IMR-90 (cell line): ENCODE data around the gene PHF21A. TPM values are rescaled to one million over a fixed set of nuclear protein-coding genes. Genes with fewer than 3 reads are reported as not detected.

ENCODE experiments used
- ATAC-seq: fragments of 200-7000 bp; cut with Tn5 transposase; 2 replicates; pipeline ENCODE4 v1.9.1; 2020; ENCODE audit warnings: low read depth, mild to moderate bottlenecking, moderate library complexity
- BruUV-seq: library from RNA; stranded (reverse); fragments of 400-500 nt; replicated peaks from 2 replicates; lab custom pipeline; 2021; lab: Mats Ljungman, UMichigan
- CTCF ChIA-PET: fragments of 300-600 bp; formaldehyde crosslinking; extraction: SDS; loops from one replicate; lab custom pipeline; 2021; ENCODE audit warnings: antibody characterized with exemption; lab: Yijun Ruan, JAX
- POLR2A ChIA-PET: fragments of 300-600 bp; sonication (Branson Sonifier 250); formaldehyde crosslinking; loops from one replicate; lab custom pipeline; 2022; ENCODE audit warnings: antibody characterized with exemption; ENCODE audit not compliant: unreplicated experiment; lab: Charles Lee
- DNase-seq: peaks from one replicate; pipeline ENCODE4 v3.0.0; 2013
- H2AFZ ChIP-seq: replicated peaks from 2 replicates; pipeline ENCODE3; 2013; ENCODE audit warnings: low read length, mild to moderate bottlenecking; ENCODE audit not compliant: poor library complexity
- H2AK5ac ChIP-seq: 2 replicates; pipeline ENCODE4 v1.6.1; 2013; ENCODE audit warnings: low read depth, low read length, inconsistent platforms
- H2AK9ac ChIP-seq: replicated peaks from 2 replicates; pipeline ENCODE3; 2013; ENCODE audit warnings: mild to moderate bottlenecking, low read depth, low read length, moderate library complexity; ENCODE audit not compliant: poor library complexity
- H2BK120ac ChIP-seq: 2 replicates; pipeline ENCODE4 v1.6.1; 2013; ENCODE audit warnings: low read depth, low read length, inconsistent platforms
- H2BK15ac ChIP-seq: 3 replicates; pipeline ENCODE4 v1.6.1; 2013; ENCODE audit warnings: low read depth, low read length, inconsistent platforms
- H2BK20ac ChIP-seq: 2 replicates; pipeline ENCODE4 v1.6.1; 2013; ENCODE audit warnings: low read depth, mild to moderate bottlenecking, inconsistent platforms, low read length, moderate library complexity
- H2BK5ac ChIP-seq: 2 replicates; pipeline ENCODE4 v1.6.1; 2013; ENCODE audit warnings: mild to moderate bottlenecking, low read depth, low read length, inconsistent platforms; ENCODE audit not compliant: poor library complexity, severe bottlenecking
- H3K14ac ChIP-seq: replicated peaks from 2 replicates; pipeline ENCODE4 v1.6.1; 2013; ENCODE audit warnings: low read depth, low read length, inconsistent platforms
- H3K18ac ChIP-seq: 2 replicates; pipeline ENCODE4 v1.6.1; 2013; ENCODE audit warnings: low read depth, low read length, control low read depth
- H3K23ac ChIP-seq: 2 replicates; pipeline ENCODE4 v1.6.1; 2013; ENCODE audit warnings: low read depth, low read length, inconsistent platforms
- H3K27ac ChIP-seq: 2 replicates; pipeline ENCODE4 v1.5.1; 2013; ENCODE audit warnings: mild to moderate bottlenecking, control low read depth, low read length; ENCODE audit not compliant: insufficient read depth
- H3K27me3 ChIP-seq: 2 replicates; pipeline ENCODE4 v1.6.1; 2013; ENCODE audit warnings: low read length; ENCODE audit not compliant: control insufficient read depth, insufficient read depth
- H3K36me3 ChIP-seq: 2 replicates; pipeline ENCODE4 v1.6.1; 2013; ENCODE audit warnings: low read length, mixed read lengths; ENCODE audit not compliant: control insufficient read depth, insufficient read depth
- H3K4ac ChIP-seq: 2 replicates; pipeline ENCODE4 v1.6.1; 2013; ENCODE audit warnings: low read depth, low read length, inconsistent platforms
- H3K4me1 ChIP-seq: 2 replicates; pipeline ENCODE4 v1.6.1; 2013; ENCODE audit warnings: low read length, mixed read lengths; ENCODE audit not compliant: control insufficient read depth, insufficient read depth
- H3K4me2 ChIP-seq: 2 replicates; pipeline ENCODE4 v1.6.1; 2013; ENCODE audit warnings: low read depth, mild to moderate bottlenecking, control low read depth, low read length, moderate library complexity
- H3K4me3 ChIP-seq: 2 replicates; pipeline ENCODE4 v1.5.1; 2013; ENCODE audit warnings: low read depth, mild to moderate bottlenecking, control low read depth, low read length, moderate library complexity; ENCODE audit not compliant: insufficient read depth
- H3K56ac ChIP-seq: 2 replicates; pipeline ENCODE4 v1.6.1; 2013; ENCODE audit warnings: low read length, inconsistent platforms; ENCODE audit not compliant: insufficient read depth; ENCODE audit errors: extremely low read depth
- H3K79me1 ChIP-seq, 2 experiments: 2 replicates each; pipeline ENCODE4 v1.6.1; 2013; ENCODE audit warnings: low read length in 2 of 2, inconsistent platforms in 1 of 2, low read depth in 1 of 2
- H3K9ac ChIP-seq: 2 replicates; pipeline ENCODE4 v1.6.1; 2013; ENCODE audit warnings: low read depth, low read length, control low read depth
- H3K9me1 ChIP-seq: 2 replicates; pipeline ENCODE4 v1.6.1; 2013; ENCODE audit warnings: low read length, inconsistent platforms; ENCODE audit not compliant: insufficient read depth
- H3K9me3 ChIP-seq: 2 replicates; pipeline ENCODE4 v1.6.1; 2013; ENCODE audit warnings: low read length; ENCODE audit not compliant: control insufficient read depth, insufficient read depth
- H4K20me1 ChIP-seq: 2 replicates; pipeline ENCODE4 v1.6.1; 2013; ENCODE audit warnings: low read length, inconsistent platforms; ENCODE audit not compliant: insufficient read depth
- H4K5ac ChIP-seq: 2 replicates; pipeline ENCODE4 v1.6.1; 2013; ENCODE audit warnings: mild to moderate bottlenecking, low read depth, low read length, control low read depth
- H4K8ac ChIP-seq, 2 experiments: 2 replicates each; pipeline ENCODE4 v1.6.1; 2013; ENCODE audit warnings: low read depth in 2 of 2, low read length in 2 of 2, control low read depth in 1 of 2, inconsistent platforms in 1 of 2
- H4K91ac ChIP-seq: 2 replicates; pipeline ENCODE4 v1.6.1; 2013; ENCODE audit warnings: low read depth, low read length, inconsistent platforms; ENCODE audit not compliant: insufficient read depth
- BHLHE40 ChIP-seq: fragments of 150-350 bp; IDR thresholded peaks from 2 replicates; pipeline ENCODE4 v1.6.1; 2016; ENCODE audit warnings: mild to moderate bottlenecking, low read depth, low read length
- CEBPB ChIP-seq: IDR thresholded peaks from 2 replicates; pipeline ENCODE4 v1.6.1; 2012; ENCODE audit warnings: low read depth, low read length, improper control_type of control experiment
- CHD1 ChIP-seq: IDR thresholded peaks from 2 replicates; pipeline ENCODE4 v1.6.1; 2012; ENCODE audit warnings: low read depth, low read length, improper control_type of control experiment
- CTCF ChIP-seq: conservative IDR thresholded peaks from 2 replicates; pipeline ENCODE4 v1.5.1; 2012; ENCODE audit warnings: mild to moderate bottlenecking, low read depth, low read length, improper control_type of control experiment
- ELK1 ChIP-seq: fragments of 150-350 bp; IDR thresholded peaks from 2 replicates; pipeline ENCODE4 v1.6.1; 2016; ENCODE audit warnings: low read depth, mild to moderate bottlenecking, low read length, moderate library complexity, borderline replicate concordance
- FOS ChIP-seq: fragments of 150-350 bp; IDR thresholded peaks from 2 replicates; pipeline ENCODE4 v1.6.1; 2016; ENCODE audit warnings: low read depth, low read length
- MAFK ChIP-seq: IDR thresholded peaks from 2 replicates; pipeline ENCODE4 v1.6.1; 2012; ENCODE audit warnings: low read depth, low read length, improper control_type of control experiment
- MAZ ChIP-seq: IDR thresholded peaks from 2 replicates; pipeline ENCODE4 v1.6.1; 2012; ENCODE audit warnings: low read depth, mild to moderate bottlenecking, low read length, improper control_type of control experiment, moderate library complexity, borderline replicate concordance
- MXI1 ChIP-seq: IDR thresholded peaks from 2 replicates; pipeline ENCODE4 v1.6.1; 2012; ENCODE audit warnings: low read depth, mild to moderate bottlenecking, low read length, moderate library complexity, borderline replicate concordance
- NFE2L2 ChIP-seq: fragments of 150-350 bp; IDR thresholded peaks from 2 replicates; pipeline ENCODE4 v1.6.1; 2016; ENCODE audit warnings: low read depth, mild to moderate bottlenecking, low read length
- POLR2A ChIP-seq: IDR thresholded peaks from 2 replicates; pipeline ENCODE4 v1.6.1; 2012; ENCODE audit warnings: mild to moderate bottlenecking, low read depth, low read length
- RAD21 ChIP-seq: IDR thresholded peaks from 2 replicates; pipeline ENCODE4 v1.6.1; 2012; ENCODE audit warnings: low read length, improper control_type of control experiment
- RCOR1 ChIP-seq: IDR thresholded peaks from 2 replicates; pipeline ENCODE4 v1.6.1; 2012; ENCODE audit warnings: mild to moderate bottlenecking, low read length, improper control_type of control experiment; ENCODE audit not compliant: insufficient replicate concordance
- RFX5 ChIP-seq: IDR thresholded peaks from 2 replicates; pipeline ENCODE4 v1.8.0; 2012; ENCODE audit warnings: low read depth, mild to moderate bottlenecking, low read length, moderate library complexity
- SMC3 ChIP-seq: fragments of 150-350 bp; IDR thresholded peaks from 2 replicates; pipeline ENCODE4 v1.6.1; 2016; ENCODE audit warnings: low read depth, mild to moderate bottlenecking, antibody characterized with exemption, low read length, moderate library complexity
- USF2 ChIP-seq: fragments of 150-350 bp; IDR thresholded peaks from 2 replicates; pipeline ENCODE4 v1.6.1; 2017; ENCODE audit warnings: mild to moderate bottlenecking, antibody characterized with exemption, low read length, low read depth
- WGBS, 2 experiments: methylation state at CpG; one replicate each; pipeline versions ENCODE4 v1.1.5 to v1.1.7; 2013; ENCODE audit warnings: missing lambda C conversion rate in 2 of 2; ENCODE audit not compliant: insufficient read length in 1 of 2; ENCODE audit errors: extremely low coverage in 2 of 2; 5-methylcytosine and 5-hydroxymethylcytosine counted together
- dilution Hi-C: fragments of 300-500 bp; cut with HindIII; formaldehyde crosslinking; loops from one replicate; pipeline ENCODE4 v1.14.3; 2018; ENCODE audit warnings: low sequenced_read_pairs; ENCODE audit not compliant: unreplicated experiment
- in situ Hi-C: fragments of 300-500 bp; cut with MboI; formaldehyde crosslinking; loops from 3 replicates; pipeline ENCODE4 v1.14.3; 2019; ENCODE audit warnings: low sequenced_read_pairs, inconsistent platforms, mixed read lengths
- intact Hi-C: fragments of 100-400 bp; cut with micrococcal nuclease; formaldehyde crosslinking; loops from 2 replicates; pipeline ENCODE4 v1.10.0; 2022
- polyA plus RNA-seq, 3 experiments: library from polyadenylated mRNA; depleted of rRNA; stranded (reverse); fragments of >200 nt; gene quantifications; 2 replicates each; pipeline ENCODE4 v1.2.3, GENCODE V29; 2012; ENCODE audit warnings: low replicate concordance in 1 of 3
- total RNA-seq: library from RNA; depleted of rRNA; stranded (reverse); fragments of >200 nt; gene quantifications from 2 replicates; pipeline ENCODE4 v1.2.3, GENCODE V29; 2012

The PHF21A gene
- total and polyA plus RNA-seq, 2 of the 4 experiments (the other 2 are of a cell fraction) = 9.0 to 20.6 TPM

DNA sequence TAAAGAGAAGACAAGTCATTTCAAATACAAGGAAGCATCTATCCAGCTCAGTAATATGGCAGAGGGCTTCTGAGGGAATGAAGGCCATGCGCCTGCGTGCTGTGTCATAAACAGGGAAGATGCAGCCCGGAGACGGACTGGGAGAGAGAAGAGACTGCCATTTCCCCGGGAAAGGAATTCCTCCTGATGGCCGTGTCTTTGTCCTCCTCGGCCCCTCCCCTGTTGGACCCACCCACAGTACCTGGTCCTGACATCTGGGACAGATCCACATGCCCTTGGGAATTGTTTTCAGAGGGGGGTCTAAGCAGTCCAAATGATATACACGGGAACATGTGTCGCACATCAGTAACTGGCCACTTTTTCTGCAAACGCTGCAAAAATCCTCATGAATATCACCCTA is 183.3 kb downstream of the PHF21A start:
- H3K4ac ChIP-seq = no peak overlapping the region
- no peak for DNase-seq
- H2BK5ac ChIP-seq = no peak overlapping the region
- H3K56ac ChIP-seq = no peak overlapping the region
- ChIA-PET POLR2A (no interaction called here), CTCF (no interaction called here)
- H2AK9ac ChIP-seq = no peak overlapping the region
- no peaks in the 10 kb centered on the region for H3K9me1 ChIP-seq
- H3K9me3 ChIP-seq = no peaks in the 10 kb centered on the region
- H2BK15ac ChIP-seq = no peak overlapping the region
- no peaks in the 10 kb centered on the region for H3K4me1 ChIP-seq
- no peak for TF ChIP-seq CEBPB
- no peak for TF ChIP-seq SMC3
- TF ChIP-seq BHLHE40 = no peak
- no peak for TF ChIP-seq POLR2A
- no peak for TF ChIP-seq ELK1
- TF ChIP-seq NFE2L2 = no peak
- no peak for TF ChIP-seq MXI1
- no peak for TF ChIP-seq CHD1
- no peak for TF ChIP-seq RFX5
- no peak for TF ChIP-seq FOS
- TF ChIP-seq RAD21 = no peak
- no peak for TF ChIP-seq RCOR1
- no peak for TF ChIP-seq USF2
- no peak for TF ChIP-seq MAFK
- no peak for TF ChIP-seq CTCF
- no peak for TF ChIP-seq MAZ
- dilution Hi-C loops = no loop called here
- H3K18ac ChIP-seq = no peak overlapping the region
- H3K27me3 ChIP-seq = no peaks in the 10 kb centered on the region
- no peak overlapping the region for H3K9ac ChIP-seq
- H3K79me1 ChIP-seq = no peaks in the 10 kb centered on the region
- BruUV-seq = no TSS peak
- no peak overlapping the region for H2AK5ac ChIP-seq
- H4K5ac ChIP-seq = no peak overlapping the region
- in situ Hi-C loops = no loop called here
- no peak overlapping the region for H3K4me3 ChIP-seq
- peaks cover 45% of the 10 kb centered on the region for H3K36me3 ChIP-seq
- no peak for ATAC-seq
- no peak overlapping the region for H4K91ac ChIP-seq
- no peaks in the 10 kb centered on the region for H4K20me1 ChIP-seq
- H3K23ac ChIP-seq = no peak overlapping the region
- H2AFZ ChIP-seq = no peak overlapping the region
- H4K8ac ChIP-seq = no peak overlapping the region
- no peak overlapping the region for H2BK20ac ChIP-seq
- H3K14ac ChIP-seq = no peak overlapping the region
- no peak overlapping the region for H3K27ac ChIP-seq
- H3K4me2 ChIP-seq = no peak overlapping the region
- intact Hi-C loops = no loop called here
- no CpG with 5 or more reads among the region's 10 CpGs for WGBS, 2 experiments
- H2BK120ac ChIP-seq = no peak overlapping the region
